Activated CD4-positive, alpha-beta memory T cell treated with anti-CD3 and anti-CD28 coated beads for 36 hours (primary cell): ENCODE data around the gene COL20A1. TPM values are rescaled to one million over a fixed set of nuclear protein-coding genes. Genes with fewer than 3 reads are reported as not detected.

ENCODE experiments used
- CTCF ChIA-PET: fragments of 350-600 bp; sonication (Branson Sonifier 250); formaldehyde crosslinking; loops from one replicate; lab custom pipeline; 2021; ENCODE audit warnings: antibody characterized with exemption, inconsistent platforms; lab: Charles Lee
- POLR2A ChIA-PET: fragments of 350-600 bp; sonication (Branson Sonifier 250); formaldehyde crosslinking; loops from one replicate; lab custom pipeline; 2021; ENCODE audit warnings: antibody characterized with exemption; lab: Charles Lee
- DNase-seq: peaks from one replicate; pipeline ENCODE4 v3.0.0-alpha.2; 2020
- H3K27ac Mint-ChIP-seq: one replicate; pipeline ENCODE4 v1.8.0; 2021; ENCODE audit warnings: mixed read lengths
- H3K27me3 Mint-ChIP-seq: one replicate; pipeline ENCODE4 v1.8.0; 2021; ENCODE audit warnings: mixed read lengths
- H3K36me3 Mint-ChIP-seq: one replicate; pipeline ENCODE4 v1.8.0; 2021; ENCODE audit warnings: mixed read lengths
- H3K4me1 Mint-ChIP-seq: one replicate; pipeline ENCODE4 v1.8.0; 2021; ENCODE audit warnings: low read depth, mixed read lengths
- H3K4me3 Mint-ChIP-seq: one replicate; pipeline ENCODE4 v1.8.0; 2021; ENCODE audit warnings: mild to moderate bottlenecking, mixed read lengths
- H3K9me3 Mint-ChIP-seq: one replicate; pipeline ENCODE4 v1.8.0; 2021; ENCODE audit warnings: mixed read lengths
- intact Hi-C: fragments of 100-400 bp; cut with micrococcal nuclease; formaldehyde crosslinking; loops from one replicate; pipeline ENCODE4 v1.15.1; 2023
- total RNA-seq, 2 experiments: library from RNA; stranded (reverse); gene quantifications; one replicate each; pipeline ENCODE4 v1.2.3, GENCODE V29; 2021

COL20A1 gene
- total RNA-seq, 2 experiments from 2014 or later: not detected

- ChIA-PET POLR2A (no interaction called here), CTCF (interaction anchor here (2.3 kb wide), 1 partner anchor 31 kb away, joined by 6 read pairs; no protein-coding TSS in a partner anchor)
- Mint-ChIP-seq H3K36me3 (no peaks in the 10 kb centered on the region), H3K4me1 (peaks cover 3% of the 10 kb centered on the region), H3K4me3 (no peak within 1 kb of the TSS), H3K27ac (no peak within 1 kb of the TSS), H3K27me3 (peaks cover 43% of the 10 kb centered on the region), H3K9me3 (no peaks in the 10 kb centered on the region)
- no peak for DNase-seq
- intact Hi-C loops: no loop called here
Observed at GRCh38 chr20:63254232-63254605, 38.8 kb upstream of the COL20A1 start, which contains the start of gene NKAIN4. Gene NKAIN4 (minus strand): TSS chr20:63254463. CDS start chr20:63254450, 13 bp downstream.

GRCh38 chr20:63254606-63255384 lies 38.2 kb upstream of the COL20A1 start:
- ChIA-PET CTCF (no interaction called here), POLR2A (no interaction called here)
- no peak overlapping the region for H3K27ac Mint-ChIP-seq
- peaks cover 42% of the 10 kb centered on the region for H3K27me3 Mint-ChIP-seq
- intact Hi-C loops: no loop called here
- no peak overlapping the region for H3K4me3 Mint-ChIP-seq
- H3K36me3 Mint-ChIP-seq: no peaks in the 10 kb centered on the region
- DNase-seq: no peak
- H3K9me3 Mint-ChIP-seq: no peaks in the 10 kb centered on the region
- peaks cover 3% of the 10 kb centered on the region for H3K4me1 Mint-ChIP-seq

GRCh38 chr20:63255931-63256704 lies 36.9 kb upstream of the COL20A1 start:
- intact Hi-C loops: no loop called here
- no peaks in the 10 kb centered on the region for H3K9me3 Mint-ChIP-seq
- peaks cover 3% of the 10 kb centered on the region for H3K4me1 Mint-ChIP-seq
- no peaks in the 10 kb centered on the region for H3K36me3 Mint-ChIP-seq
- ChIA-PET CTCF (no interaction called here), POLR2A (no interaction called here)
- H3K27me3 Mint-ChIP-seq: peaks cover 35% of the 10 kb centered on the region
- H3K4me3 Mint-ChIP-seq: no peak overlapping the region
- H3K27ac Mint-ChIP-seq: no peak overlapping the region
- no peak for DNase-seq

DNA sequence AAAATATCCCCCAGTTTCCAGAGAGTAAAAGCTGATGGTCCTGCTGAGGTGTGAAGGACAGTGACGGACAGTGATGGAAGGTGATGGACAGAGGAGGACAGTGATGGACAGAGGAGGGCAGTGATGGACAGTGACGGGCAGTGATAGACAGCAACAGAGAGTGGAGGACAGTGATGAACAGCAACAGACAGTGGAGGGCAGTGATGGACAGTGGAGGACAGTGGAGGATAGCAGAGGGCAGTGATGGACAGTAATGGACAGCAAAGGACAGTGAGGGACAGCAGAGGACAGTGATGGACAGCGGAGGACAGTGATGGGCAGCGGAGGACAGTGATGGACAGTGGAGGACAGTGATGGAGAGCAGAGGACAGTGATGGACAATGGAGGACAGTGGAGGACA lies 36.0 kb upstream of the COL20A1 start:
- ChIA-PET CTCF (no interaction called here), POLR2A (no interaction called here)
- Mint-ChIP-seq H3K36me3 (no peaks in the 10 kb centered on the region), H3K9me3 (no peaks in the 10 kb centered on the region), H3K4me1 (peaks cover 3% of the 10 kb centered on the region), H3K4me3 (no peak overlapping the region), H3K27me3 (peaks cover 35% of the 10 kb centered on the region), H3K27ac (no peak overlapping the region)
- DNase-seq: no peak
- intact Hi-C loops: no loop called here

GRCh38 chr20:63257629-63258028 lies 35.4 kb upstream of the COL20A1 start:
- CTCF ChIA-PET: interaction anchor here (1.2 kb wide), 1 partner anchor 35 kb away, joined by 4 read pairs; no protein-coding TSS in a partner anchor
- POLR2A ChIA-PET: no interaction called here
- Mint-ChIP-seq H3K36me3 (no peaks in the 10 kb centered on the region), H3K4me3 (no peak overlapping the region), H3K4me1 (peaks cover 5% of the 10 kb centered on the region), H3K27ac (no peak overlapping the region), H3K27me3 (peaks cover 35% of the 10 kb centered on the region), H3K9me3 (no peaks in the 10 kb centered on the region)
- intact Hi-C loops: no loop called here
- no peak for DNase-seq

- Mint-ChIP-seq H3K27me3 (peaks cover 30% of the 10 kb centered on the region), H3K9me3 (no peaks in the 10 kb centered on the region), H3K36me3 (no peaks in the 10 kb centered on the region), H3K27ac (no peak overlapping the region), H3K4me1 (peaks cover 2% of the 10 kb centered on the region), H3K4me3 (no peak overlapping the region)
- intact Hi-C loops: no loop called here
- ChIA-PET CTCF (no interaction called here), POLR2A (no interaction called here)
- DNase-seq: no peak
Observed at GRCh38 chr20:63258781-63259180, 34.2 kb upstream of the COL20A1 start.

DNA sequence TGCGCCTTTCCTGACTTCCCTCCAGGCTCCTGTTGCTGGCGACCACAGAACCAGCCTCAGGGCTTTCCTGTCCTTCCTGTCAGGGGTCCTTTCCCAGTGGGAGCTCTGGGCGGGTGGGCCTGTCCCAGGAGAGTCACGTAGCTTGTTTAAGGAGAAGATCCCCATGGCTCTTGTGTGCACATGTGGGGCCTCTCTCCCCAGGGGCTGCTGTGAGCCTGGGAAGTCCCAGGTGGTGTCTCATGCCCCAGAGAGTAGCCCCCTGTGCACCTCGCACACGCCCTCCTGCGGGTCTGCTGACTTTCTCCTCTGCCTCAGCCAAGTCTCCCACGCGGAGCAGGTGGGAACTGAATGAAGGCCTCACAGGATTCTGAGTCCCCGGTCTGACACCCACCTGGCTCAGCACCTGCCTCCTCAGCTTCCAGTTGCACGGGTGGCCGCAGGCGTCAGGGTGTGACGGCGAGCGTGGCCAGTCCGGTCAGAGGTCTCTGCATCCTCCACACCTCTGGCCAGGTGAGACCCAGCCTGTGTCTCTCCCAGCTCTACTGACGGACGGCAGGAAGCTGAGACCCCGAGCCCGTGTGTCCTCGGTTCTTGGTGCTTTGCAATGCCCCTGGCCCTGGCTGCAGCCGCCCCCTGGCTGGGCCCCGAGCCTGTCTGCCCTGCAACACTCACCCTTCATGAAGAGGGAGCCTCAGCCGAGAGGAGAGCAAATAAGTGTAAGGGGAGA lies 33.1 kb upstream of the COL20A1 start:
- H3K36me3 Mint-ChIP-seq: no peaks in the 10 kb centered on the region
- H3K9me3 Mint-ChIP-seq: no peaks in the 10 kb centered on the region
- CTCF ChIA-PET: interaction anchor here (2.0 kb wide), 1 partner anchor 37 kb away, joined by 7 read pairs; no protein-coding TSS in a partner anchor
- DNase-seq: no peak
- intact Hi-C loops: no loop called here
- H3K4me1 Mint-ChIP-seq: peaks cover 2% of the 10 kb centered on the region
- H3K27ac Mint-ChIP-seq: no peak overlapping the region
- H3K27me3 Mint-ChIP-seq: peaks cover 31% of the 10 kb centered on the region
- POLR2A ChIA-PET: no interaction called here
- H3K4me3 Mint-ChIP-seq: no peak overlapping the region

DNA sequence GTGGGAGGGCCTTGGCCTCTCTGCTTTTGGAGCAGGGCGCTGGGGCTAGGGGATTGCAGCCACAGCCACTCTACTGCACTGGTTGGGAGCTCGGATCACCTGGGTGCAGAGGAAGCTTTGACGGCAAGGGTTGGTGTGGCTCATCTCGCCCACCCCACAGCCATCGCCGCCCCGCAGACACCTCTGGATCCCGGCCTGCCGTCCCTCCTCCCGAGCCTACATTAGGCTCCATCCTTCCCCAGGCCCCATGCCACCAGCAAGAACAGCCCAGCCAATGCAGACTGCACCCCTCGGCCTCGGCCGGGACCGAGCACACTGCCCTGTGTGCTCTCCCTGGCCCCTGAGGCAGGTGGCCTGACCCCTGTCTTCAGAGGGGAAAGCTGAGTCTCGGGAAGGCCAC lies 32.5 kb upstream of the COL20A1 start:
- no peak overlapping the region for H3K4me3 Mint-ChIP-seq
- POLR2A ChIA-PET: no interaction called here
- peaks cover 25% of the 10 kb centered on the region for H3K27me3 Mint-ChIP-seq
- no peak for DNase-seq
- intact Hi-C loops: no loop called here
- peaks cover 2% of the 10 kb centered on the region for H3K4me1 Mint-ChIP-seq
- CTCF ChIA-PET: interaction anchor here (2.0 kb wide), 1 partner anchor 37 kb away, joined by 7 read pairs; no protein-coding TSS in a partner anchor
- H3K36me3 Mint-ChIP-seq: no peaks in the 10 kb centered on the region
- no peak overlapping the region for H3K27ac Mint-ChIP-seq
- H3K9me3 Mint-ChIP-seq: no peaks in the 10 kb centered on the region

- no peak for DNase-seq
- Mint-ChIP-seq H3K4me3 (no peak overlapping the region), H3K4me1 (peaks cover 2% of the 10 kb centered on the region), H3K27ac (no peak overlapping the region), H3K36me3 (no peaks in the 10 kb centered on the region), H3K27me3 (peaks cover 24% of the 10 kb centered on the region), H3K9me3 (no peaks in the 10 kb centered on the region)
- ChIA-PET CTCF (interaction anchor here (2.0 kb wide), 1 partner anchor 38 kb away, joined by 7 read pairs; no protein-coding TSS in a partner anchor), POLR2A (no interaction called here)
- intact Hi-C loops: no loop called here
Observed at GRCh38 chr20:63261060-63261794, 31.8 kb upstream of the COL20A1 start.

DNA sequence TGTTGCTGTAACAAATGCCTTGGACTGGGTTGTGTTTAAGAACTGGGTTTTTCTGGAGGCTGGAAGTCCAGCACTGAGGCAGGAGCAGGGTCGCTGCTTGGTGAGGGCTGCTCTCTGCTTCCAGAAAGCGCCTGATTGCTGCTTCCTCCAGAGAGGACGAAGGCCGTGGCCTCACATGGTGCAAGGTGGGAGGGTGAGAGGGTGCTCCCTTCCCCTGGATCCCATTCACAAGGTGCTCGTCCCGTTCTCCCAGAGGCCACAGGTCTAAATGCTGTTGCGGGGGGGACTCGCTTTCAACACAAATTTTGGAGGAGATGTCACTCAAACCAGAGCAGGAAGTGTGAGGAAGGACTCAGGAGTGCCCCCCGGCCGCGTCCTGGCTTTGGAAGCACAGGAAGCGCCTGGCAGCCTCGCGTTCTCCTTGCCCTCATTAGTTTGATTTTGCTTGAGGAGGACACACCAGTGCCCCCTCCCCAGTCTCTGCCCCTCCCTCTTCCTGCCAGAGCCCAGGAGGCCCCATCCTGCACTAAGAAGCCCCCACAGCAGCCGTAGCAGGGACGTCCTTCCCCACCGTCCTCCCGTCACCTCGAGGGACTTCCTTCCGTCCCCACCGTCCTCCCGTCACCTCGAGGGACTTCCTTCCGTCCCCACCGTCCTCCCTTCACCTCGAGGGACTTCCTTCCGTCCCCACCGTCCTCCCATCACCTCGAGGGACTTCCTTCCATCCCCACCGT lies 31.0 kb upstream of the COL20A1 start:
- Mint-ChIP-seq H3K4me1 (peaks cover 2% of the 10 kb centered on the region), H3K36me3 (no peaks in the 10 kb centered on the region), H3K4me3 (no peak overlapping the region), H3K27me3 (peaks cover 19% of the 10 kb centered on the region), H3K9me3 (no peaks in the 10 kb centered on the region), H3K27ac (no peak overlapping the region)
- intact Hi-C loops: no loop called here
- CTCF ChIA-PET: no interaction called here
- POLR2A ChIA-PET: no interaction called here
- no peak for DNase-seq

DNA sequence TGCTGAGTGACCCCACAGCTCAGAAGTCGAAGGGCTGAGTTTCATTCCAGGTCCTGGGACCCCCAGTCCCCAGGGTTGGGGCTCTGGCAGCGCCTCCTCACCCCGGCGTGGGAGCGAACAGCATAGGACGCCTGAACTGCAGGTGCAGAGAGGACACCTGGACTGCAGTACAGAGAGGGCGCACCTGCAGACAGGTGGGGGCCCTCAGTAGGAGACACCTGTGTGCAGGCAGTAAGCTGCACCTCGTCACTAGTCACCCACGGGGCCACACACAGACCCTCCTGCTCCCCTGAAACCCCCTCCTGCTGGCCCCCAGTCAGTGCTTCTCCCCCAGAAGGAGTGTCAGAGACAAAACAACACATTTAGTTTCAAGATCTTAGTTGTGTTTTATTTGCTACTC lies 30.1 kb upstream of the COL20A1 start:
- POLR2A ChIA-PET: no interaction called here
- CTCF ChIA-PET: no interaction called here
- Mint-ChIP-seq H3K27me3 (peaks cover 16% of the 10 kb centered on the region), H3K36me3 (no peaks in the 10 kb centered on the region), H3K9me3 (no peaks in the 10 kb centered on the region), H3K4me1 (peaks cover 2% of the 10 kb centered on the region), H3K27ac (no peak overlapping the region), H3K4me3 (no peak overlapping the region)
- intact Hi-C loops: no loop called here
- no peak for DNase-seq
